Measurements from ENCODE around the gene KRTAP10-5.
"Not testable (repeated sequence)": the region's sequence is repeated elsewhere in the genome, so short reads cannot be mapped to it uniquely, and the experiment has no call there.

Gene KRTAP10-5

GRCh38 chr21:44603109-44603875 is 22.9 kb upstream of the KRTAP10-5 start:
- Histone ChIP-seq H2AFZ (ENCODE audit: low read depth, low read length) (no peak overlapping the region), H3K36me3 (ENCODE audit: insufficient read depth, low read length) (no peaks in the 10 kb centered on the region), H3K4me3 (ENCODE audit: low read length) (no peak overlapping the region), H3K9me3 (ENCODE audit: low read length) (peaks cover 4% of the 10 kb centered on the region), H3K4me1 (ENCODE audit: insufficient read depth, low read length) (no peaks in the 10 kb centered on the region), H3K27me3 (ENCODE audit: insufficient read depth, low read length) (no peaks in the 10 kb centered on the region)

DNA sequence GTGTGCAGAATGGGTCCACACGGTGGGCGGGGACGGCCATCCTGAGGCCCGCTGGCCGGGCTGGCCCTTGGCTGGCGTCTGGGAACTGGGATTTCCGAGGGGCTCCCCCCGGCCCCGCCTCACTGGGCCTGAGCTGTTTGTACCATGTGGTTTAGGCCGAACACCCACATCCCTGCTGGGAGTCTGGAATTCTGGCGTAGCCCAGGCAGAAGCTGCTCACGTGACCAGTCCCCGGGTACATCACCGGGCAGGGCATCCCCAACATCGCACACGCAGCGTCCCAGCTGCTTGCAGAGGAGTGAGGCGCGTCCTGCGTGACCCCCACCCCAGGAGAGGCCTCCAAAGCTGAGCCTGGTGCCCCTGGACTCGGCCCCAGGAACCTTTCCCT is 22.1 kb upstream of the KRTAP10-5 start:
- peaks cover 6% of the 10 kb centered on the region for H3K9me3 ChIP-seq (ENCODE audit: low read length)

GRCh38 chr21:44601596-44602462 is 21.4 kb upstream of the KRTAP10-5 start:
- Histone ChIP-seq H3K36me3 (ENCODE audit: insufficient read depth, low read length) (no peaks in the 10 kb centered on the region), H3K27me3 (ENCODE audit: insufficient read depth, low read length) (no peaks in the 10 kb centered on the region), H3K4me1 (ENCODE audit: insufficient read depth, low read length) (no peaks in the 10 kb centered on the region), H2AFZ (ENCODE audit: low read depth, low read length) (no peak overlapping the region), H3K4me3 (ENCODE audit: low read length) (no peak overlapping the region), H3K9me3 (ENCODE audit: low read length) (peaks cover 6% of the 10 kb centered on the region)

More for the DNA sequence above, 22.1 kb upstream of the KRTAP10-5 start:
- Histone ChIP-seq H2AFZ (ENCODE audit: low read depth, low read length) (no peak overlapping the region), H3K27me3 (ENCODE audit: insufficient read depth, low read length) (no peaks in the 10 kb centered on the region), H3K4me3 (ENCODE audit: low read length) (no peak overlapping the region), H3K4me1 (ENCODE audit: insufficient read depth, low read length) (no peaks in the 10 kb centered on the region), H3K36me3 (ENCODE audit: insufficient read depth, low read length) (no peaks in the 10 kb centered on the region)

GRCh38 chr21:44601091-44601490 is 20.7 kb upstream of the KRTAP10-5 start:
- H3K4me3 ChIP-seq (ENCODE audit: low read length); H3K36me3 ChIP-seq (ENCODE audit: insufficient read depth, low read length); H3K27me3 ChIP-seq (ENCODE audit: insufficient read depth, low read length); H3K9me3 ChIP-seq (ENCODE audit: low read length); H3K4me1 ChIP-seq (ENCODE audit: insufficient read depth, low read length); H2AFZ ChIP-seq (ENCODE audit: low read depth, low read length): not testable (repeated sequence)

GRCh38 chr21:44600118-44600978 is 19.9 kb upstream of the KRTAP10-5 start, which contains the start of gene KRTAP10-7:
TSS of gene KRTAP10-7 (plus strand) at chr21:44600597. CDS start at chr21:44600622, 25 bp downstream.
- not testable (repeated sequence) for H3K4me1 ChIP-seq (ENCODE audit: insufficient read depth, low read length); H3K27me3 ChIP-seq (ENCODE audit: insufficient read depth, low read length); H3K4me3 ChIP-seq (ENCODE audit: low read length); H3K9me3 ChIP-seq (ENCODE audit: low read length); H2AFZ ChIP-seq (ENCODE audit: low read depth, low read length); H3K36me3 ChIP-seq (ENCODE audit: insufficient read depth, low read length)

DNA sequence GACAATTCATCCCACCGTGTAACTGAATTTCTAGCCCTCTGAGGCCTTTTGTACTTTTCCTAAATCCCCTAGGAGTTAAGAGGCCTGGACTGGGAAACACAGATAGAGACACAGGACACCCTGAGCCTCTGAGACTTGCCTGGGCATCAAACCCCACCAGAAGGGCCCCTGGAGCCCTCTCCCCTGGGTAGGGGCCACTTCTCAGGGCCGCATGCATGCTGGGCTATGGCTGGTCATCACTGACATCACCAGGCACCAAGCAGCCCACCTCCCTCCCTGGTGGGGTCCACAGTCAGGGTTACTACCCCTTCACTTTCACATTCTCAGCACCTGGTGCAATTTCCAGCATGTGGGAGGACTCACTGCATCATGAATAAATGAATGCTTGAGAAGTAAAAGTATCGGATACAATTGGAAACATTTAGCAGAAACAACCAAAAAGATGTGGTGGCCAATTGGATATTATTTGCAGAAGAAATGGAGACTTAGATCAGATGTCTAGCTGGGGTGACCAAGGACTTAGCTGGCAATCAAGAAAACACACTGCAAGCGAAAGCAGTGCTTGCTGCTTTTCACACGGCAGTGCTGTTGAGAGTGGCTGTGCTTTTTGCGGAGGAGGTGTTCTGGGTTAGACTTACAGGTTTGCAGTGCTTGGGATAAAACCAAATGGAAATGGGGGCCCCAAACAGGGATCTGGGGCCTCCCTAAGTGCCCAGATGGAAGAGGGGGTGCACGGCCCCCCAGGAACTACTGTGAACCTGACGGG is 19.0 kb upstream of the KRTAP10-5 start:
- Histone ChIP-seq H3K36me3 (ENCODE audit: insufficient read depth, low read length) (no peaks in the 10 kb centered on the region), H2AFZ (ENCODE audit: low read depth, low read length) (no peak overlapping the region), H3K27me3 (ENCODE audit: insufficient read depth, low read length) (no peaks in the 10 kb centered on the region), H3K9me3 (ENCODE audit: low read length) (peaks cover 6% of the 10 kb centered on the region), H3K4me1 (ENCODE audit: insufficient read depth, low read length) (no peaks in the 10 kb centered on the region), H3K4me3 (ENCODE audit: low read length) (no peak overlapping the region)

DNA sequence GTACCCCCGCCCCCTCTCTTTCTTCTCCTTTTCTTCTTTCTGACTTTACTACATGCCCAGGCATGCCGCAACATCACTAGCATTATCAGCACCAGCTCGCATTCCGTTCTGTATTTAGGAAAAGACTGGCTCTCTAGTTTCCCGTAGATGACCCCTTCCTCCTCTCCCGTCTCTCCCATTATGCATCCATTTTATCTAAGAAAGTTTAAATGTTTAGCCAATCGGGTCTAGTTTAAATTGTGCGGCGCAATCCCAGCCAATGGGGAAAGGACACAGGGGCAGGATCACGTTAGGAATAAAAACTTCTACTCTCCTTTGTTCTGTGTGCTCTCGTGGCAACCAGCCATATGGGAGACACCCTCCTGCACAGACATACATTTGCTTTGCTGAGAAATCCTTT is 17.7 kb upstream of the KRTAP10-5 start:
- Histone ChIP-seq H3K4me3 (ENCODE audit: low read length) (no peak overlapping the region), H3K36me3 (ENCODE audit: insufficient read depth, low read length) (no peaks in the 10 kb centered on the region), H3K9me3 (ENCODE audit: low read length) (peaks cover 2% of the 10 kb centered on the region), H2AFZ (ENCODE audit: low read depth, low read length) (no peak overlapping the region), H3K4me1 (ENCODE audit: insufficient read depth, low read length) (no peaks in the 10 kb centered on the region), H3K27me3 (ENCODE audit: insufficient read depth, low read length) (no peaks in the 10 kb centered on the region)

DNA sequence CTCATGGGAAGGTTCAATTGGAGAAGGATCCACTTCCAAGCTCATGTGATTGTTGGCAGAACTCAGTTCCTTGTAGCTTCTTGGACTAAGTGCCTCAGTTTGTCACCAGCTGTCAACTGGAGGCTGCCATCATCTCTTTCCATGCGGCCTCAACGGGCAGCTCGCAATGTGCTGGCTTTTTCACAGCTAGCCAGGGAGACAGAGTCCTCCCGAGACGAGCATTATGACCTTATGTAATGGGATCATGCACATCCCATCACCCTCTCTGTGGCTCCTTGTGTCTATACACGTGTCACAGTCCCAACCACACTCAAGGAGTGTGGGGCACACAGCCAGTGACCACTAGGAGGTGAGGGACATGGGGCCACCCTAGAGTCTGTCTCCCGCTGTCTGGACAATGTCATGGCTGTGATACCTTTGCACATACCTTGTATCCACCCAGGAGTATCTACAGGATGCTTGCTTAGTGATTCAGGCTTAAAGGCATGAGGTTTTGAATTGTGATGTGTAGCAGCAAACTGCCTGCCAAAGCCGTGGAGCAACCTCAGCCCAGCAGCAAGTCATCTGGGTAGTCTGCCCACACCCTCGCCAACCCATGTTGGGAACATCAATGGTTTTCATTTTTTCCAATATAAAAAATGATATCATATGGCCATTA is 15.8 kb upstream of the KRTAP10-5 start:
- no peaks in the 10 kb centered on the region for H3K4me1 ChIP-seq (ENCODE audit: insufficient read depth, low read length)
- H3K4me3 ChIP-seq (ENCODE audit: low read length): no peak overlapping the region
- H3K36me3 ChIP-seq (ENCODE audit: insufficient read depth, low read length): no peaks in the 10 kb centered on the region
- H2AFZ ChIP-seq (ENCODE audit: low read depth, low read length): no peak overlapping the region
- H3K9me3 ChIP-seq (ENCODE audit: low read length): peaks cover 2% of the 10 kb centered on the region
- H3K27me3 ChIP-seq (ENCODE audit: insufficient read depth, low read length): no peaks in the 10 kb centered on the region

DNA sequence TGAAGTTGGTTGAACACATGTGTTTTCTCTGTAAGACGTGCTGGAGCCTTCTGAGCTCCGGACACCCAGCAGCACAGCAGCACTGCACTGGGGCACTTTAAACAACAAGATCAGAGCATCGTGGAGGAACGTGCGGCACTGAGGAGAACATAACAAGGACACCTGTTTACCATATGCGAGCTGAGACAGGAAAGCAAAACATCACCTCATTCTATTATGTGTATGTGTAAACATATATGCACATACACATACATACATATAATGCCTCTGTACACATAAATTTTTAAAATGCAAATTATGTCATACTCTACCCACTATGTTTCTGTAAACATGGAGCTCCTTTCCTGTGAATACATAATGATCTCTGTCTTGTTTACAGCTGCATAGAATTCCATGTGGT is 15.1 kb upstream of the KRTAP10-5 start:
- Histone ChIP-seq H3K36me3 (ENCODE audit: insufficient read depth, low read length) (no peaks in the 10 kb centered on the region), H3K27me3 (ENCODE audit: insufficient read depth, low read length) (no peaks in the 10 kb centered on the region), H3K4me3 (ENCODE audit: low read length) (no peak overlapping the region), H3K4me1 (ENCODE audit: insufficient read depth, low read length) (no peaks in the 10 kb centered on the region), H3K9me3 (ENCODE audit: low read length) (peaks cover 2% of the 10 kb centered on the region), H2AFZ (ENCODE audit: low read depth, low read length) (no peak overlapping the region)

DNA sequence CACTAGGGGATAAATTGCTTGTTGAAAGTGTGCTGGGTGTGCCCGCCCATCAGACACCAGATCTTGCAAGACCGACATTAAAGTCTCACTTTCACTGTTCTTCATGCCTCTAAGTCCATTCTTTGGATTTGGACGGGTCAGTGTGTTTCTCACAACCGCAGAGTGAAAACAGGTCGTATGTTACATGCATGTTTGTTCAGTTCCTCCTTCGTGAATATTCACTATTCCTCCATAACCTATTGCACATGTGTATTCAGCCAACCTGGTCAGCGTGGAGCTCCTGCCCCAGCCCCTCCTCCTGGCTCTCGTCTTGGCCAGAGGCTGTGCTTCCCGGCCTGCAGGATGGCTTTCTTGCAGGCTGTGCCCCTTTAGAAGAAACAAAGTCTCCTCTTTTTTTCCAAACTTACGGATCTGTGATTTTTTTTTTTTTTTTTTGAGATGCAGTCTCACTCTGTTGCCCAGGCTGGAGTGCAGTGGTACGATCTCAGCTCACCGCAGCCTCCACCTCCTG is 14.1 kb upstream of the KRTAP10-5 start:
- Histone ChIP-seq H3K9me3 (ENCODE audit: low read length) (peaks cover 2% of the 10 kb centered on the region), H2AFZ (ENCODE audit: low read depth, low read length) (no peak overlapping the region), H3K27me3 (ENCODE audit: insufficient read depth, low read length) (no peaks in the 10 kb centered on the region), H3K4me3 (ENCODE audit: low read length) (no peak overlapping the region), H3K4me1 (ENCODE audit: insufficient read depth, low read length) (no peaks in the 10 kb centered on the region), H3K36me3 (ENCODE audit: insufficient read depth, low read length) (no peaks in the 10 kb centered on the region)

DNA sequence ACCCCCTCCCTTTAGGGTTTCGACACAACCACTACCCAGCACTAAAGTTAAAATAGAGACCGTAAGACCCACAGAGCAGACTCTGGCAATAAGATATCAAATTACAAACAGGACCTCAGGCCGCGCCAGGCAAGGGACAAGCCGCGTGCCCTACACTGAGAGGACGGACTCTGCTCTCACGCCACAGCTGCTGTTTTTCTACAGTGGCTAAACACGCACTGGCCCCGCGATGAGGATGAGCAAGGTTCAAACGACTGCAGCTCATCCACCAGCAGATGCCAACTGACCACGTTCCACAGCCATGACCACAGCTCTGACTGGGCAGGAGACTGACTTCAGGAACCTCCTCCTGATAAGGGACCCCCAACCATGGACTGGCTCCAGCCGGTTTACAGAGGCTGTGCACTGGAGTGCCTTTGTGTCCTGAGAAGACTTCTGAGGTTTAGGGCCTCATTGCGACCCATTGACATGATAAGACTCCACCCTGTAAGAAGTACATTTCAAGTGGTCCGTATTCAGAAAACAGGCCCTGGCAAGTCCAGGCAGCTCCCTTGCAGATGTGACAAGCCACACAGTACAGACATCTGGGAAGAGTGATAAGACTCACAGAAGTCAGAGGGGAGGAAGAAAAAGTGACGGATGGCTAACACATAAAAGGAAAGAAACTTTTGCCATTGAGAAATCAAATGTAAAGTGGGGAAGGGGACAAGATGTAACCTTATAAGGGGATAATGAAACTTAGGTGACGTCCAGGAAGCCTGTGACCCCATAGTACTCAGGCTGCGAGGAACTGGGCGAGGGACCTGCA is 13.4 kb upstream of the KRTAP10-5 start:
- Histone ChIP-seq H3K4me3 (ENCODE audit: low read length) (no peak overlapping the region), H3K36me3 (ENCODE audit: insufficient read depth, low read length) (no peaks in the 10 kb centered on the region), H3K27me3 (ENCODE audit: insufficient read depth, low read length) (no peaks in the 10 kb centered on the region), H2AFZ (ENCODE audit: low read depth, low read length) (no peak overlapping the region), H3K9me3 (ENCODE audit: low read length) (peaks cover 2% of the 10 kb centered on the region), H3K4me1 (ENCODE audit: insufficient read depth, low read length) (no peaks in the 10 kb centered on the region)

Measured in neuron (in vitro differentiated cells).